GM18867 (cell line): ENCODE measurements around the gene CPZ.

Source experiments
- ATAC-seq: cut with Tn5 transposase; IDR thresholded peaks from one replicate; pipeline ENCODE4 v1.9.1; 2021; ENCODE audit warnings: mild to moderate bottlenecking, moderate library complexity; ENCODE audit not compliant: unreplicated experiment

The CPZ gene

DNA sequence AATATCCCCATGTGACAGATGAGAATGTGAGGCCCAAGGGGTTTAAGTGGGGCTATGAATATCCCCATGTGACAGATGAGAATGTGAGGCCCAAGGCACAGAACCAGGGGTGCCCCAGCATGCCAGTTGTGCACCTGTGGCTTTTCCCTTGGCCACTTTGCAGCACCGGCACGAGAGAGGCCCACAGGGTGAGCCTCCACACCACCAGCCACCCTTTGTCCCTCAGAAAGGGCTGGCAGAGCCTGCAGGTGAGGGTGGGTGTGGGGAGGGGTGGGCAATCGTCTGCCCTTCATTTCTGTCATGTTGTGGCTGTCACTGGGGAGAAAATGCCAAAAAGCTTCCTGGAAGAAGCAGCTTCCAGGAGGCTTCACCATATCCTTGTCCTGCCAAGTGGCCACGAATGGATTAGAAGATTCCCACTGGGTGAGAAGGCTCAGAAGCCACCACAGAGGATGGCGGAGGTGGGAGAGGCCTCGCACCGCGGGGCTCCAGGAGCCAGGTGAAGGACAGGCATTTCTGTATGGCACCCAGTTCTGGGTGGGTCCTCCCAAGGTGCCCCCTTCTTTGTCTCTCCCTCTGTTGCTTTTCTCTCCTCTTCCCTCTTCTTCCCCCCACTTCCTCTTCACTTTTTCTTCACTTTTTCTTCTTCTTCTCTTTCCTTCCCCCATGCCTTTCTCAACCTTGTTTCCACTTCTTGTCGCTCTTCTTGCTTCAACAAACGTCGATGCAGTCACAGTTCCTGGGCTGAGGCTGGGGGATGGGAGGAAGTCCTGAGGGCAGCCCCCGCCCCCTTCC, 12.8 kb upstream of the CPZ start:
- no peak for ATAC-seq

DNA sequence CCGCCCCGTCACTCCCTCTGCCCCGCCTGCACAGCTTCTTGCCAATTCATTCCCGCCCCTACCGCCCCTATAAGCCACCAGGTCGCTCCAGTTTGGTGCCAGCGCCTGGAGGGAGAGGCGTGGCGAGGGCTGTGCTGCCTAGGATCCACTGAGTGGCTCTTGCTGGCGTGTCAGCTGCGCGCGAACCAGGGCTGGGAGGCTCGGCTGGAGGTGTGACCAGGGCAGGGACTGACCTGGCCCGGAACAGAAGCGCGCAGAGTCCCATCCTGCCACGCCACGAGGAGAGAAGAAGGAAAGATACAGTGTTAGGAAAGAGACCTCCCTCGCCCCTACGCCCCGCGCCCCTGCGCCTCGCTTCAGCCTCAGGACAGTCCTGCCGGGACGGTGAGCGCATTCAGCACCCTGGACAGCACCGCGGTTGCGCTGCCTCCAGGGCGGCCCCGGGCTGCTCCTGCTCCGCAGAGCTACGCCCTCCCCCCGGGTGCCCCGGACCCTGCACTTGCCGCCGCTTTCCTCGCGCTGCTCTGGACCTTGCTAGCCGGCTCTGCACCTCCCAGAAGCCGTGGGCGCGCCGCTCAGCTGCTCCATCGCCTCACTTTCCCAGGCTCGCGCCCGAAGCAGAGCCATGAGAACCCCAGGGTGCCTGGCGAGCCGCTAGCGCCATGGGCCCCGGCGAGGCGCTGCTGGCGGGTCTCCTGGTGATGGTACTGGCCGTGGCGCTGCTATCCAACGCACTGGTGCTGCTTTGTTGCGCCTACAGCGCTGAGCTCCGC, 12.1 kb upstream of the CPZ start, which contains the start of gene GPR78:
GPR78 (plus strand) TSS at position 72 of the 773 bp plus-strand sequence; CDS start at position 663, 591 bp downstream.
- no peak for ATAC-seq

DNA sequence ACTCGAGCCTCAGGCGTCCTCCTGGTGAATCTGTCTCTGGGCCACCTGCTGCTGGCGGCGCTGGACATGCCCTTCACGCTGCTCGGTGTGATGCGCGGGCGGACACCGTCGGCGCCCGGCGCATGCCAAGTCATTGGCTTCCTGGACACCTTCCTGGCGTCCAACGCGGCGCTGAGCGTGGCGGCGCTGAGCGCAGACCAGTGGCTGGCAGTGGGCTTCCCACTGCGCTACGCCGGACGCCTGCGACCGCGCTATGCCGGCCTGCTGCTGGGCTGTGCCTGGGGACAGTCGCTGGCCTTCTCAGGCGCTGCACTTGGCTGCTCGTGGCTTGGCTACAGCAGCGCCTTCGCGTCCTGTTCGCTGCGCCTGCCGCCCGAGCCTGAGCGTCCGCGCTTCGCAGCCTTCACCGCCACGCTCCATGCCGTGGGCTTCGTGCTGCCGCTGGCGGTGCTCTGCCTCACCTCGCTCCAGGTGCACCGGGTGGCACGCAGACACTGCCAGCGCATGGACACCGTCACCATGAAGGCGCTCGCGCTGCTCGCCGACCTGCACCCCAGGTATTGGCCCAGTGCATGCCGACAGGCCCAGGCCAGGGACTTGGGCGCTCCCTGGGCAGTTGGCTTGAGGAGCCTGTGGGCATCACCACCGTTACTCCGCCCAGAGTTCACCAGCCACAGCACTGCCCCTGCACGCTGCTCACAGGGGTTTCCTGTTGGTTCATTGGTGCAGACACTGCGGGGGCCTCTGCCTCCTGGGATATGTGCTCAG, 11.3 kb upstream of the CPZ start:
- ATAC-seq, result no peak

DNA sequence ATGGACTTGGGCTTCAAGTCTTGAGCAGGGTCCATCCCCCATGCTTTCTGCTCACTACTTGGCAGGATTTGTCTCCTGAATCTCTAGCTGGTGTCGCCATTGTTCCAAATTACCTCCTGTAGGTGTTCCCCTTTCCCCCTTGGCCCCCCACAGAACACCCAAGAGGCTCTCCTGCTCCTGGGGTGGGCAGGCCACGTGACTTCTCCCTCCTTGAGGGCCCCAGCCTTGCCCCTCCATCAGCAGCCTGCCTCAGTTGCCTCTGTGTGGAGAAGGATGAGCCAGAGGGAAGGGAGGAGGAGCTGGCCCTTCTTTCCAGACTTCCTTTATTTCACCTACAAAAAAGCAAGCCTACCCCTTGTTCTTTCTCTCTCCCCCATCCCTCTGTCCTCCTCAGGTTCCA, 10.5 kb upstream of the CPZ start:
- ATAC-seq, result no peak

DNA sequence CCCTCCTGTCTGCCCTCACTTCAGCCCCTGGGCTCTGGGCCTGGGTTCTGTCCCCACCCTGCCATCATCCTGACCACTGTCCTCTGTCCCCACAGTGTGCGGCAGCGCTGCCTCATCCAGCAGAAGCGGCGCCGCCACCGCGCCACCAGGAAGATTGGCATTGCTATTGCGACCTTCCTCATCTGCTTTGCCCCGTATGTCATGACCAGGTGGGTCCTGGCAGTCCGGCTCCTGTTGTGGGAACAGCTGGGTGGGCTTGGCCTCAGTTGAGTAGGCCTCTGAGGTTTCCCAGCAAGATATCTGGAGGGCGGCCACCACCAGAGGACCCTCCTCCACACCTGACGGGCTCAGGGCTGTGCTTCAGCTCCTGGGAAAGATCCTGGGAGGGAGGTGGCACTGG, 10.1 kb upstream of the CPZ start:
- ATAC-seq, result no peak

DNA sequence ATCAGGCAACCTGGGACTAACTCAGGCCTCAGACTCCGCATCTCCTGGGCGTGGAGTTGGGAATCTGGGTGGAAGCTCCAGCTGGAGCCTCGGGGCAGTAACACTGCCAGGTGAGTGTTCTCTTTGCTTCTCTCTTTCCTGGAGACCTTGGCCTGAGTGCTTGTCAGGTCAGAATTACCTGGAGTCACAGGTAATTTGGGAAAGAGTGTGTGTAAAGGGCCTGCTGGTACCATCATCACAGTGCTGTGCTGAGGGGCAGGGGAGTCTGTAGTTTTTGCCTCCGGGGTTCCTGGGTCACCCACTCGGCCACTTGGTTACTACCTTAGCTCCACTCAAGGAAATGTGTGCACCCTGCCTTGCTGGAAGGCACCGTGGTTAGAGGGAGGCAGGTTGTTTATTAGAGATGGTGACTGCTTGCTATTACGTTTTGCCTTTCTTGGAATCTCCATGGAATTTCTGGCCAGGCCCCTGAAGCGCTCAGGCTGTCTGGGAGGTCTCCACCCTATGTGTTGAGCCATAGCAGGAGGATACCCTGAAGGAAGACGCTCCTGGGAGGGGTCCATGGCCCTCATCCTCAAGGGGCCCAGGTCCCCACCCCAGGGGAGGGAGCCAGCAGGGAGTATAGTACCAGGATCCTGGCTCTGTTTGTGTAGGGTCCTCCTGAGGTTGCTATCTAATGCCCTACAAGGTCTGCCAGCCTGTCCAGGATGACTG, 9.5 kb upstream of the CPZ start:
- ATAC-seq, result no peak

DNA sequence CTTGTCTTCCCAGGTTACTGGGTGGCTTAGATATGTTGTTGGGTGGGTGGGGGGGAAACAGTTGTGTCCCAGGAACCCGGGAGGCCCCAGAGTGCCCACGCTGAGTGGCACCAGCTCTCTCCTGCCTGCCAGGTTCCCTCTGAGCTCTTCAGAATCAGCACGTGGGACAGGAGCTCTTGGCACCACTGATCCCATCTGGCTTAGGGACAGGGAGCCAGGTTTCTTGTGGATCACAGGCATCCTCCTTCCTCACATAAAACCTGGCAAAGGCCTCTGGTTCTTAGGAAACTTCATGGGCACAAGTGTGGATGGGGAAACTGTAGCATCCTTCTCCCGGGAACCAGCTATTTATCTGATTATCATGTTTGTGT, 8.9 kb upstream of the CPZ start:
- ATAC-seq, result no peak

DNA sequence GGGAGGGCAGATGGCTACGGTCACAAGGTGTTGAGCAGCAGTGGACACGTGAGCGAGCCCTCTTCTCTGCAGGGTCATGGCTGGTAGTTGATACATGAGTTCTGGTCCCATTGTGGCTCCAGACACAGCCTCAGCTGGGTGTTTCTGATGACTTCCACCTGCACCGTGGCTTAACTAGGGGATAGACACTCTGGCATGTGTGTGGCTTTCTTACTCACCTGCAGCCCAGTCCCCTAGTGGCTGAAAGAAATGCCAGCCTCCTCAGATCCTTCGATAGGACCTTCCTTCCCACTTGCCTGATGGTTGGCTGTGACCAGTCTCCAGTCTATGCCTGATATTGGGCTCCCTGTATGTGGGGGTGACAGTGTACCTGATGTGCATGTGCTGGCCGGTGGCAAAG, 7.4 kb upstream of the CPZ start:
- no peak for ATAC-seq

DNA sequence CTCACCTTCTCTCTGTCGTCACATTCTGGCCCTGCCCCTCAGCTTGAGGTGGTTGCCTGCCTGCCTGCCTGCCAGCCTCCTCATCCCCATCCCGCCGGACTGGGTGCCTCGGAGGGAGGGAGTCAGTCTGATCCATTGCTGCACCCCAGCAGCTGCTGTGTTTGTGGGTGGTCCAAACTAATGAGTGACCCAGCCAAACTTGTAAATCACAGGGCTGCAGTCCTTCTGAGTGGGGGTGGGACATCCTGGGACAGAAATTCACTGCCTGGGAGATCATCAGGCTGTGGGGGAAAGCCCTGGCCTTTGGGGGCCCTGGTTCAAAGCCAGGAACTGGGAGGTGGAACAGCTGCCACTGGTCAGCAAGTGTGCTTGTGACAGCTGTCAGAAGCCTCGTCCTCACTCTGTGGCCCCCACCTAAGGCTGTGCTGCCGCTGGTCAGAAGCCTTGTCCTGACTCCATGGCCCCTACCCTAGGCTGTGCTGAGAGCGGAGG, 6.8 kb upstream of the CPZ start:
- no peak for ATAC-seq

DNA sequence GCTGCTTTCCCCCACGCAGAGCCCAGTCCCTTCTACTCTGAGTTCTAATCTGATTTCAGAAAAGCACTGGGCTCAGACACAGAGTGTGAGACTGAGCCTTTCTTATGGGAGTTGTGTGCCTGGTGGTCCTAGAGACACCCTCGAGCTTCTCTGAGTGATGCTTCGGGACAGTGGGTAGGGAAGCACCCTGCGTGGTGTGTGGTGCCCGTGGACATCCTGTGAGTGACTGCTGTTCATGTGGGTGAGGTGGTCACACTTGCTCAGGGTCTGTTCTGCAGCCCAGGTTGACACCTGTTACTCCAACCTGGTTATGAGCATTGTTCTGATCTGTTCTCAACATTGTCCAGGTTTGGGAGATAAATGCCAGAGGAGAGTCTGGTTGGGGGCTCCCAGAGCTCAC, 6.3 kb upstream of the CPZ start:
- ATAC-seq, result no peak

DNA sequence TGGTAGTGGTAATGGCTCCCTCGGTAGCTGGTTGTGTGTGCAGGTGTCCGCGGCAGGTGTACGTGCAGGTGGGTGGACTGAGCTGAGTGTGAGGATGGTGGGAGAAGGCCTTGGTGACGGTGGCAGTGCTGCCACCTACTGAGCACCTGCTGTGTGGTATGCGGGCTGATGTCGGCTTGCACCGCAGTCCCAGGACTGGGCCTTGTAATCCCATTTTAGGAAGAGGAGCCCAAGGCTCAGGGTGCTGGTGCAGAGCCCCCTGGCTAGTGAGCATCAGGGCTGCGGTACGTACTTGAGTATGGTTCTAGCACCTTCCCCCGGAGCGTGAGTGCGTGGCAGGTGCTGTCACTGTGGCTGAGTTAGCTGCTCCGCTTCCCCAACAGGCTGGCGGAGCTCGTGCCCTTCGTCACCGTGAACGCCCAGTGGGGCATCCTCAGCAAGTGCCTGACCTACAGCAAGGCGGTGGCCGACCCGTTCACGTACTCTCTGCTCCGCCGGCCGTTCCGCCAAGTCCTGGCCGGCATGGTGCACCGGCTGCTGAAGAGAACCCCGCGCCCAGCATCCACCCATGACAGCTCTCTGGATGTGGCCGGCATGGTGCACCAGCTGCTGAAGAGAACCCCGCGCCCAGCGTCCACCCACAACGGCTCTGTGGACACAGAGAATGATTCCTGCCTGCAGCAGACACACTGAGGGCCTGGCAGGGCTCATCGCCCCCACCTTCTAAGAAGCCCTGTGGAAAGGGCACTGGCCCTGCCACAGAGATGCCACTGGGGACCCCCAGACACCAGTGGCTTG, 5.7 kb upstream of the CPZ start:
- no peak for ATAC-seq

DNA sequence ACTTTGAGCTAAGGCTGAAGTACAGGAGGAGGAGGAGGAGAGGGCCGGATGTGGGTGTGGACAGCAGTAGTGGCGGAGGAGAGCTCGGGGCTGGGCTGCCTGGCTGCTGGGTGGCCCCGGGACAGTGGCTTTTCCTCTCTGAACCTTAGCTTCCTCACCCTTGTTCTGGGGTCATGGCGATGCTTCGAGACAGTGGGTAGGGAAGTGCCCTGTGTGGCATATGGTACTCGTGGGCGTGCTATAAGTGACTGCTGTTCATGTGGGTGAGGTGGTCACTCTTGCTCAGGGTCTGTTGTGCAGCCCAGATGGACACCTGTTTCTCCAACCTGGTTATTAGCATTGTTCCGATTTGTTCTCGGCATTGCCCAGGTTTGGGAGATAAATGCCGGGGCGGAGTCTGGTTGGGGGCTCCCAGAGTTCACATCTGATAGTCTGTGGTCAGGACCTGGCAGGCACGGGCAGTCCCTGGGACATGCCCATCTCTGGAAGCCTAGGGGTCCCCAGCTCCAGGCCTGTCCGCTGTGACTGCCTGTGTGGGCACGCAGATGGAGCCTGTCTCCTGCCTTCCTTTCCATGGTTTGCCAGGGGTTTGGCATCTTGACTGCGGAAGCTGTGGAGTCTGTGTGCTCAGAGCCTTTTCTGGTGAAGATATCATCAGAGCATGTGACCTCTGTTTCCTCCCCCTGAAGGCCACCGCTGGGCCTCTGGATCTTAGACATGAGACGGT, 4.9 kb upstream of the CPZ start:
- no peak for ATAC-seq

DNA sequence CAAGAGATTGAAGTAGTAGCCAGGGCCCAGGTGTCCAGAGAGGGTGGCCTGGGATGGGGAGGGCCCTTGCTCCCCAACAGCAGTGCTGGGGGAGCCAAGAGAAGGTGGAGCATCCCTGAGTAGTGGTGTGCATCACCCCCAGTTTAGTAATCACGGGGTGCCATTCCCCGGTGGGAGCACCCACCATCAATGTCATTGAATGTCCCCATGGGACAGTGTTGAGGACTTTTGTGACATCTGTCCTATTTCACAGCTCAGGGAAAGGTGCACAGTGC, 4.4 kb upstream of the CPZ start:
- no peak for ATAC-seq

DNA sequence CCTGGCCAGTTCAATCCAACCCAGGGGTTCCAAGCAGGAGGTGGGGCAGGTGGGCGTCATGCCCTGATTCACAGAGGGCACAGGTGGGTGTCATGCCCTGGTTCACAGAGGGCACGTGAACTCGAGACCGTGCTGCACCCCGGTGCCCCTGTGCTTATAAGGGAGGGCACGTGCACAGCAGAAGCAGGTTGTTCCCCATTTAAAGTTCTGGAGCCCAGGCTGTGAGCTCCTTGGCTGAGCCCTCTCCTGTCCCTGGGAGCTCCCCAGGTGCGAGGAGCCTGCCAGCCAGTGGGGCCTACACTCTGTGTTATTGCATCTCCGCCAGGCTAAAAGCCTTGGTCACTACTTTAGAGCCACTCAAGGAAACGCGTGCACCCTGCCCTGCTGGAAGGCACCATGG, 3.2 kb upstream of the CPZ start:
- no peak for ATAC-seq

DNA sequence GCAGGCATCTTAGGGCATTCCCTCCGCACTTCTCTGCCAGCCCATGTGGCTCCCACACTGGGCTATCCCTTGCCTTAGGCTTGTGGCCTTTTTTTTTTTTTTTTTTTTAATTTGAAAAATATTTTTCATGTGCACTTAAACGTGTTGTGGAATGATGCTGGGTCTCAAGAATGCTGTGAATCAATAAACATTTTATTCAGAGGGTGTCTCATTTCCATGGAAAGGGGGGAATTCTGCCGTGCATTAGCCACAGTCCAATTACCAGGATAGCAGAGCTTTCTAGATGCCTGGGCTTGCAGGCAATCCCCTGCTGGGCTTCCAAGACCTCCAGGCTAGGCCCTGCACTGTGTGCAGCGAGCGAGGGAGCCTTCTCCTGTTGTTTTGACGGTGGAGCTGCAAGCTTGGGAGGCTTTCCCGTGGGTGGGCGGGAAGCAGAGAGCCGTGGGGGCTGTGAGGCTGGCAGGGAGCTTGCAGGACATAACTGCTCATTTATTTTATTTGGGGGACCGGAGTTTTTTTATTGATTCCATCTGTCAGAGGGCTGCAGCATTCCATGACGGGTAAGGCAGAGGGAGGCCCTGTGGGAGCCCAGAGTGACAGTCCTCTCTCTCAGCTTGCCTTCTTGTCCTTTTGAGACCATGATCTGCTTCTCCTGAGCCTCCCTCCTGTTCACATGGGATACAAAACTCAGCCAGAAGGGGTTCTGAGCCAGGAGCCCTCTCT, 2.6 kb upstream of the CPZ start:
- ATAC-seq, result no peak

DNA sequence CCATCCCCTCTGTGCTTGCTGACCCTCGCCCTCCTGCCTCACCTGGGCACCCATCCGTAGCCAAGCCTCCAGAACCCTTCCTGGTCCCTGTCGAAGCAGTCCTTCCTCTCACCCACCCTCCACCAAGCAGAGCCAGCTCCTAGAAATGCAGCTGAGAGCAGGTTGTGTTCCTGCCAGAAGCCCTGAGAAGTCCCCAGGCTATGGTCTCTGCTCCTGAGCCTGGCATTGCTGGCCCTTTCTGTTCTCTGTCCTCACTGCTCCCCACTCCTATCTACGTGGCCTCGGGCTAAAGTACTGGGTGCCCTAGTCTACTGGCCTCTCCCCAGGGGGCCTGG, 2.1 kb upstream of the CPZ start:
- ATAC-seq, result no peak

DNA sequence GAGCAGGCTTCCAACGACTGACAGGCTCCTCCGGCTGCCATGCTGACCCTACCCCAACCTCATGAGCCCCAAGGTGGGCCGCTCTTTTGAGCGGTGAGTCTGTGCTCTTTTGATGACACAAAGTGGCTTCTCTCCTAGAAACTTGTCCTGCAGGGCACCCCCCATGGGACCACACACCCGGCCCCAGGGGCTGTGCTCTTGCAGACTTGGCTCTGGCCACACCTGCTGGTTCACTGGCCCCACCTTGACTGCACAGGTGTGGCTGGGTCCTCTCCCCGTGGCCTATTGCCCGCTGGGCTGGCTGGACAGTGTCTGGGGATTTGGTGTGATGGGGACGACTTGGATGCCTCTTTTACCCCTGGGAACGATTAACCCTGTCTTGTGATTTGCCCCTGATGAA, 1.5 kb upstream of the CPZ start:
- no peak for ATAC-seq

DNA sequence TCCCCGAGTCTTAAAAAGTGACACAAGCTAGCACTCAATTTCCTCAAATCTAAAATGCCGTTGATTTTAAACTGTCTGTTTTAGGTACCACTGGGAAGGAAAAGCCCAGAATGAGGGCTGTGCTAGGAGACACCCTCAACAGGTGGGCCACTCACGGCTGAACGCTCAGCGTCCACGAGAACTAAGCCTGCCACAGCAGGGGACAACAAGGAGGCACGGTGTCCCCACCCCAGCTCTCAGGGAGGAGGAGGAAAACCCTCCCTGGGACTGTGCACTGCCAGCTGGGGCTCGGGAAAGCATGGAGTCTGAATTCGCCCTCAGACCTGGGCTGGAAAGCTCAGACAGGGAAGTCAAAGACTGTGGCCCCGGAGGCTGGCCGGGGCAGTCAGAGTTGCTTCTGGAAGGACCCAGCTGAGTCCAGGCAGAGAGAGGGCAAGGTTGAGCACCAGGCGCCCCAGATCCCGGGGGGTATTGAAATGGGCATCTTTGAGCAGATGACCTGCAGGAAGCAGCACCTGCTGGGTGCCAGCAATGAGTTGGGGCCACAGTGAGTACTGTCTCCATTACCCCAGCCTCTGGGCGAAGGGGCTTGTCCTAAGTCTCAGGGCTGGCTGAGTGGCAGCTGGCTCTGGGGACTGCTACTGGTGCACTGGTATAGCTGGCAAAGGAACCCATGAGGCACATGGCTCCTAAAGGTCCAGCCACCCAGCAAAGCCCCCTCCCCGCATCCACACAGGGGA, 769 bp upstream of the CPZ start:
- no peak for ATAC-seq
